ENCODE data around the gene SLC25A4. TPM values are rescaled to one million over a fixed set of nuclear protein-coding genes. Genes with fewer than 3 reads are reported as not detected.
"Not testable (repeated sequence)": the region's sequence is repeated elsewhere in the genome, so short reads cannot be mapped to it uniquely, and the experiment has no call there.

Gene SLC25A4
- total RNA-seq, 4 donors from 2014 or later, result 17.3 to 64.4 (median 37.1) TPM

DNA sequence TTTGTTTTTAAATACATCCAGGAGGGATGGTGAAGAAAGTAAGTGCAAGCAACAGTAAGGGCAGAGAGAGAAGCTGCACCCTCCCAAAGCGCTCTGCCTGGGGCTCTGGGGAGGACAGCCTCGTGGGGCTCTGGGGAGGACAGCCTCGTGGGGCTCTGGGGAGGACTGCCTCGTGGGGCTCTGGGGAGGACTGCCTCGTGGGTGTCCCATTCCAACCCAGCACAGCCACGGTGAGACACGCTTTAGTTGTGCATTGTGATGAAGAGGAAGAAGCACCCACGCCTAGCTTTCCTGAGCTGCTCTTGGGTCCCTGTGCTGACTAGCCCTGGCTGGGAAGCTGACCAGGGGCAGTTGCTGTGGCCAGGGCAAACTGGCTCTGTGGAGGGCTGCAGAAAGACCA lies 43.1 kb upstream of the SLC25A4 start:
- H3K36me3 ChIP-seq, result no peaks in the 10 kb centered on the region
- no peaks in the 10 kb centered on the region for H3K9me3 ChIP-seq
- H3K4me1 ChIP-seq, result no peaks in the 10 kb centered on the region
- DNase-seq, result no peak
- no peaks in the 10 kb centered on the region for H3K27me3 ChIP-seq
- no peak overlapping the region for H3K4me3 ChIP-seq
- TF ChIP-seq, protein P1, sequence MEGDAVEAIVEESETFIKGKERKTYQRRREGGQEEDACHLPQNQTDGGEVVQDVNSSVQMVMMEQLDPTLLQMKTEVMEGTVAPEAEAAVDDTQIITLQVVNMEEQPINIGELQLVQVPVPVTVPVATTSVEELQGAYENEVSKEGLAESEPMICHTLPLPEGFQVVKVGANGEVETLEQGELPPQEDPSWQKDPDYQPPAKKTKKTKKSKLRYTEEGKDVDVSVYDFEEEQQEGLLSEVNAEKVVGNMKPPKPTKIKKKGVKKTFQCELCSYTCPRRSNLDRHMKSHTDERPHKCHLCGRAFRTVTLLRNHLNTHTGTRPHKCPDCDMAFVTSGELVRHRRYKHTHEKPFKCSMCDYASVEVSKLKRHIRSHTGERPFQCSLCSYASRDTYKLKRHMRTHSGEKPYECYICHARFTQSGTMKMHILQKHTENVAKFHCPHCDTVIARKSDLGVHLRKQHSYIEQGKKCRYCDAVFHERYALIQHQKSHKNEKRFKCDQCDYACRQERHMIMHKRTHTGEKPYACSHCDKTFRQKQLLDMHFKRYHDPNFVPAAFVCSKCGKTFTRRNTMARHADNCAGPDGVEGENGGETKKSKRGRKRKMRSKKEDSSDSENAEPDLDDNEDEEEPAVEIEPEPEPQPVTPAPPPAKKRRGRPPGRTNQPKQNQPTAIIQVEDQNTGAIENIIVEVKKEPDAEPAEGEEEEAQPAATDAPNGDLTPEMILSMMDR (IDR thresholded peaks at IDR 0.05), result no peak
- TF ChIP-seq POLR2A (IDR thresholded peaks at IDR 0.05), result no peak
- H3K27ac ChIP-seq, result no peak overlapping the region

DNA sequence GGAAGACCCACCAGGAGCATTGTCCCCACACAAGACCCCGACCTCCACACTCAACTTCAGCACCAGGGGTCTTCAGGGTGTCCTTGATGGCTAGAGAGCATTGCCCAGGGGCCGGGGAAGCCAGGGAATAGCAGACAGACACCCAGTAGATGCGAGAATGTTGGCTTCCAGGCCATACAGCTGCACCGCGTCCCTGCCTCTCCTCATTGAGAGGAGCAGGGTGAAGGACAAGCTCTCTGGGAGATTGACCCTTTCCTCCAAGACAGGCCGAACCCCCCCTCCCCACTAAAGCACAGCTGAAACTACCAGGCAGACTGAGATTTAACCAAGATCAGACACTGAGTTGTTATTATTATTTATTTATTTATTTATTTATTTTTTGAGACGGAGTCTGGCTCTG lies 42.6 kb upstream of the SLC25A4 start:
- no peak overlapping the region for H3K4me3 ChIP-seq
- no peak for TF ChIP-seq POLR2A (IDR thresholded peaks at IDR 0.05)
- TF ChIP-seq, protein P1 (IDR thresholded peaks at IDR 0.05), result no peak
- no peak for DNase-seq
- H3K27me3 ChIP-seq, result no peaks in the 10 kb centered on the region
- no peaks in the 10 kb centered on the region for H3K9me3 ChIP-seq
- H3K4me1 ChIP-seq, result no peaks in the 10 kb centered on the region
- H3K27ac ChIP-seq, result no peak overlapping the region
- no peaks in the 10 kb centered on the region for H3K36me3 ChIP-seq

DNA sequence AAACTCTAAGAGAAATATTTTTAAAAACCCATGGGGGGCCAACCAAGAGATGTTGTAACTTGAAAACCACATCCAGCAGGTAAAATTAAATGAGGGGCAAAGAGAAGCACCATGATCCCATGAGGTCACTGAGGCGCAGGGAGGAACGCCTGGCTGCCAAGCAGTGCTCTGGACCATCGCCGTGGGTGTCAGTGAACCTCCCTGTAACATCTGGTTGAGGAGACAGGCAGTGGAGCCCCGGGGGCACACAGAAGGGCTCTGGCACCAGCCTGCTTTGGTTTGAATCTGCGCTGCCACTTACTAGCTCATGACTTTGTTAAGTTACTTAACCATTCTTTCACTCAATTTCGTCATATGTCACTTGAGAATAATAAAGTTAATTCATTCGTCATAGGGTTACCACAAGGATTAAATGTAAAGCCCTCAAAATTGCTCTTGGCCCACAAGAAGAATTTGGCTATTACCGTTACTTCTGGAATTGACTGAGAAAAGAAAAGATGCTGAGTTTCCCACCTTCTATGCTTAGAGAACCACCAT lies 41.6 kb upstream of the SLC25A4 start:
- Histone ChIP-seq H3K27me3 (no peaks in the 10 kb centered on the region), H3K4me3 (no peak overlapping the region), H3K36me3 (no peaks in the 10 kb centered on the region)

DNA sequence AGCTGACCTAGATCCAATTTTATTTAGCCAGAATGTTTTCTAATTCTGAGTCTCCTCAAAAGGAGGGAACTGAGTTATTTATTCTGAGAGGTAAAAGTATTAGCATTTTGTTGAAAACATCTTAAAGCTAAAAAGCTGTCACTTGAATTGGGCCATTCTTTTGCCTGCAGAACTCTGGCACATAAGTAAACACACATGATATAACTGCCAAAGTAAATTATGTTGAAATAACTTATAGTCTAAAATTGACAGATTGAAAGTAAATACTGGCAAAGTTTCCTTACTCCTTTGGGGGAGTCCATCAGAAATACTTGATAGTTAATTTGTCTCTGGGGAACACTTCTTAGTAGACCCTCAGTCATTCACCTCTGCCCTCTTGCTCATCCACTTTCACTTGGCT lies 38.3 kb upstream of the SLC25A4 start:
- H3K27ac ChIP-seq, result no peak overlapping the region
- H3K4me3 ChIP-seq, result no peak overlapping the region
- DNase-seq, result no peak
- peaks cover 0 to 4% (median 0%) of the 10 kb centered on the region in 4 donors for H3K4me1 ChIP-seq
- no peaks in the 10 kb centered on the region for H3K36me3 ChIP-seq
- no peaks in the 10 kb centered on the region for H3K9me3 ChIP-seq
- no peaks in the 10 kb centered on the region for H3K27me3 ChIP-seq
- no peak for TF ChIP-seq POLR2A (IDR thresholded peaks at IDR 0.05)
- TF ChIP-seq, protein P1 (IDR thresholded peaks at IDR 0.05), result no peak

More for the DNA sequence above, 41.6 kb upstream of the SLC25A4 start:
- DNase-seq, result no peak
- no peak overlapping the region for H3K27ac ChIP-seq
- no peaks in the 10 kb centered on the region for H3K4me1 ChIP-seq
- H3K9me3 ChIP-seq, result no peaks in the 10 kb centered on the region
- TF ChIP-seq, protein P1 (IDR thresholded peaks at IDR 0.05), result no peak
- TF ChIP-seq POLR2A (IDR thresholded peaks at IDR 0.05), result no peak

DNA sequence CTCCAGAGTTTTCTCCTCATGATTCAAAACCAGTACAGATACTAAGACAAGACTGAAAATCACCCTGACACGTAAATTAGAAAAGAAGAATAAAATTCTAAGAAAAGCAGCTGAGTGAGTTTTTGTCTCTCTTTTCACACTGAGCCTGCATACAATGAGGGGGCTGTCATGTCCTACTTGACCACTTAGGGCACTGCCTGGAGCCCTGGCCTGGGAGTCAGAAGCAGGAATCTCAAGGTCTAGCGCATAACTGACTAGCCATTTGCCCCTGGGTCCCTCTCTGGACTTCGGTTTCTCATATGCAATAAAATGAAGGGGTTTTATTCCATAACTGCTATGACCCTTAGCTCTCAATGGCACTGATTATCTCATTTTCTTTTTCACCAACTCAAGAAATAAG lies 36.7 kb upstream of the SLC25A4 start:
- Histone ChIP-seq H3K4me1 (peaks cover 0 to 4% (median 0%) of the 10 kb centered on the region in 4 donors), H3K36me3 (no peaks in the 10 kb centered on the region), H3K27me3 (no peaks in the 10 kb centered on the region), H3K4me3 (no peak overlapping the region), H3K9me3 (no peaks in the 10 kb centered on the region), H3K27ac (no peak overlapping the region)
- DNase-seq, result no peak
- TF ChIP-seq, protein P1 (IDR thresholded peaks at IDR 0.05), result no peak
- no peak for TF ChIP-seq POLR2A (IDR thresholded peaks at IDR 0.05)

DNA sequence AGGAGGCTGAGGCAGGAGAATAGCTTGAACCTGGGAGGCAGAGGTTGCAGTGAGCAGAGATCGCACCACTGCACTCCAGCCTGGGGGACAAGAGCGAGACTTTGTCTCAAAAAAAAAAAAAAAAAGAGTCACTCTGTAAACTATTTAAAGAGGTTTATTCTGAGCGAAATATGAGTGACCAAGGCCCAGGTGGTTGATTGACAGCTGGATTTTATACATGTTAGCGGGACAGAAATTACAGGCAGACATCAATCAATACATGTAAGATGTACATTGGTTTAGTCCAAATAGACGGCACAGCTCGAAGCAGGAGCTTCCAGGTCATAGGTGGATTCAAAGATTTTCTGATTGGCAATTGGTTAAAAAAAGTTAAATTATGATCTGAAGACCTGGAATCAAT lies 35.5 kb upstream of the SLC25A4 start:
- not testable (repeated sequence) for H3K36me3 ChIP-seq, H3K9me3 ChIP-seq, H3K27ac ChIP-seq, H3K27me3 ChIP-seq, H3K4me1 ChIP-seq, DNase-seq, H3K4me3 ChIP-seq

Measured in Peyer's patch (tissue), 4 donors.